CD4-positive, alpha-beta T cell treated with Interleukin-15 for 1 hour (primary cell): ENCODE results near the gene UCN.
A peak's percentile ranks its signal among the peaks of the same experiment; 100 is the strongest.
"Not testable (repeated sequence)": the region's sequence is repeated elsewhere in the genome, so short reads cannot be mapped to it uniquely, and the experiment has no call there.

ENCODE experiments used
- DNase-seq: peaks from one replicate; pipeline ENCODE4 v3.0.0-alpha.2; 2020

UCN gene

GRCh38 chr2:27313882-27314645 lies 5.8 kb upstream of the UCN start:
- no peak for DNase-seq

- no peak for DNase-seq
These were observed 3.9 kb upstream of the UCN start for GRCh38 chr2:27312152-27312551.

GRCh38 chr2:27309651-27310050 lies 1.4 kb upstream of the UCN start:
- DNase-seq: no peak

- no peak for DNase-seq
These were observed 493 bp downstream of the UCN start for GRCh38 chr2:27307545-27308358.

GRCh38 chr2:27307287-27307544 lies 1.0 kb downstream of the UCN start:
- no peak for DNase-seq

- no peak for DNase-seq
These were observed 1.5 kb downstream of the UCN start for GRCh38 chr2:27306573-27307286.

GRCh38 chr2:27306136-27306535 lies 2.1 kb downstream of the UCN start:
- no peak for DNase-seq

GRCh38 chr2:27305516-27305915 lies 2.7 kb downstream of the UCN start:
- DNase-seq: no peak

- DNase-seq: no peak
These were observed 3.6 kb downstream of the UCN start for GRCh38 chr2:27304488-27305240.

GRCh38 chr2:27303093-27304025 lies 4.9 kb downstream of the UCN start:
- DNase-seq: peak; percentile 45

- not testable (repeated sequence) for DNase-seq
These were observed 7.6 kb downstream of the UCN start for GRCh38 chr2:27300606-27301005.

GRCh38 chr2:27298391-27299080 lies 9.7 kb downstream of the UCN start:
- DNase-seq: no peak

- DNase-seq: no peak
These were observed 11.1 kb downstream of the UCN start for GRCh38 chr2:27297195-27297594.

- DNase-seq: no peak
These were observed 11.8 kb downstream of the UCN start for GRCh38 chr2:27296481-27296880.

GRCh38 chr2:27294928-27295327 lies 13.3 kb downstream of the UCN start:
- DNase-seq: no peak

- DNase-seq: no peak
These were observed 16.4 kb downstream of the UCN start for GRCh38 chr2:27291865-27292264.

- DNase-seq: no peak
These were observed 17.7 kb downstream of the UCN start for GRCh38 chr2:27290549-27290948.

GRCh38 chr2:27288610-27289009 lies 19.6 kb downstream of the UCN start:
- no peak for DNase-seq

GRCh38 chr2:27285481-27285880 lies 22.8 kb downstream of the UCN start:
- DNase-seq: no peak

- no peak for DNase-seq
These were observed 23.2 kb downstream of the UCN start for GRCh38 chr2:27284996-27285395.

- DNase-seq: no peak
These were observed 25.4 kb downstream of the UCN start for GRCh38 chr2:27282892-27283291.
